Heart left ventricle (tissue), 13 donors: ENCODE measurements around the gene MPZL3.

Source experiments
- POLR2A ChIP-seq, 2 donors: fragments of 450-650 bp; IDR thresholded peaks; one replicate each; pipeline ENCODE4 v1.6.1; 2017; ENCODE audit warnings: antibody characterized with exemption in 2 of 2, mild to moderate bottlenecking in 2 of 2, moderate library complexity in 2 of 2
- TF ChIP-seq, protein P1 (sequence below), 12 donors: fragments of 200-600 bp; sonication (generic) in 4 of 12; IDR thresholded peaks; one replicate each; pipeline versions ENCODE4 v1.5.0 to v1.8.0; 2018 to 2022; ENCODE audit warnings: antibody characterized with exemption in 12 of 12, mild to moderate bottlenecking in 5 of 12
- donor health status: ischemic (EF 13 %, LVEDD 7.1; RV severe dilation, severe dysfunction).
- donor health status: DM: no; HTN: yes; CAD: no.
- donor health status: DM: no; HTN: no; CAD: no.
- donor health status: ischemic (EF 25% LVEDD 6.9; RV normal size, moderate dysfunction).
- donor health status: ischemic (EF 25% LVEDD 5.7; RV mildly dilated, moderate dysfunction).
- donor health status: ischemic (EF 35%, LVEDD 5.7; RV mildly dilated, moderate dysfunction).
- donor health status: nonischemic (EF 11% LVEDD 7.7; RV severe dilation, severe dysfunction).
- donor health status: DM: yes; HTN: yes; CAD: no.
- donor health status: PGD.
- donor health status: ischemic (EF 29% LVEDD 5.4; RV normal size, mild dysfunction).
- donor health status: nonischemic (EF 23%, LVEDD 6.1; RV moderate dilation, normal function).

DNA sequence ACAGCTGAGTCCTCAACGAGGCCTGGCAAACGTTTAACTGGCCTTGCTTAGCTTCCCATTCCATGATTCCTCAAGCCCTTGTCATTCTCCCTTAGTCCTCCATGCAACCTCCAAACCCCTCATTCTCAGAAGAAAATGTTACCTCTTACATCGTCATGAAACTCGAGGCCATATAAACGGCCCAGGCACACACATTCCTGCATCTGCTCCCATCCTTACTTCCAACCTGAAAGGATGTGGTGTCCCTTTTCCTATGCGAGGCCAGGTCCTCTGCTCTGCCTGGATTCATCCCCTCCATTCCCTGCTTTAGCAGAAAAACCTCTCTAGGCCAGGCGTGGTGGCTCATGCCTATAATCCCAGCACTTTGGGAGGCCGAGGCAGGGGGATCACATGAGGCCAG, 9.0 kb downstream of the MPZL3 start:
- TF ChIP-seq, protein P1, sequence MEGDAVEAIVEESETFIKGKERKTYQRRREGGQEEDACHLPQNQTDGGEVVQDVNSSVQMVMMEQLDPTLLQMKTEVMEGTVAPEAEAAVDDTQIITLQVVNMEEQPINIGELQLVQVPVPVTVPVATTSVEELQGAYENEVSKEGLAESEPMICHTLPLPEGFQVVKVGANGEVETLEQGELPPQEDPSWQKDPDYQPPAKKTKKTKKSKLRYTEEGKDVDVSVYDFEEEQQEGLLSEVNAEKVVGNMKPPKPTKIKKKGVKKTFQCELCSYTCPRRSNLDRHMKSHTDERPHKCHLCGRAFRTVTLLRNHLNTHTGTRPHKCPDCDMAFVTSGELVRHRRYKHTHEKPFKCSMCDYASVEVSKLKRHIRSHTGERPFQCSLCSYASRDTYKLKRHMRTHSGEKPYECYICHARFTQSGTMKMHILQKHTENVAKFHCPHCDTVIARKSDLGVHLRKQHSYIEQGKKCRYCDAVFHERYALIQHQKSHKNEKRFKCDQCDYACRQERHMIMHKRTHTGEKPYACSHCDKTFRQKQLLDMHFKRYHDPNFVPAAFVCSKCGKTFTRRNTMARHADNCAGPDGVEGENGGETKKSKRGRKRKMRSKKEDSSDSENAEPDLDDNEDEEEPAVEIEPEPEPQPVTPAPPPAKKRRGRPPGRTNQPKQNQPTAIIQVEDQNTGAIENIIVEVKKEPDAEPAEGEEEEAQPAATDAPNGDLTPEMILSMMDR (IDR thresholded peaks at IDR 0.05): no peak
- no peak for TF ChIP-seq POLR2A (IDR thresholded peaks at IDR 0.05)
